SK-N-MC (cell line): ENCODE measurements around the gene PHYH.

Source experiments
- EZH2 ChIP-seq: fragments of 200-600 bp; sonication (generic); IDR thresholded peaks from one replicate; pipeline ENCODE4 v1.6.1; 2017; ENCODE audit warnings: antibody characterized with exemption
- FOXP2 ChIP-seq: optimal IDR thresholded peaks from 2 replicates; pipeline ENCODE3; 2011; ENCODE audit warnings: mild to moderate bottlenecking, moderate library complexity; ENCODE audit not compliant: insufficient read depth; ENCODE audit errors: extremely low read length, control extremely low read depth
- POLR2AphosphoS5 ChIP-seq: IDR thresholded peaks from 2 replicates; pipeline ENCODE4 v1.6.1; 2012; ENCODE audit warnings: mild to moderate bottlenecking, low read depth, low read length, borderline replicate concordance

DNA sequence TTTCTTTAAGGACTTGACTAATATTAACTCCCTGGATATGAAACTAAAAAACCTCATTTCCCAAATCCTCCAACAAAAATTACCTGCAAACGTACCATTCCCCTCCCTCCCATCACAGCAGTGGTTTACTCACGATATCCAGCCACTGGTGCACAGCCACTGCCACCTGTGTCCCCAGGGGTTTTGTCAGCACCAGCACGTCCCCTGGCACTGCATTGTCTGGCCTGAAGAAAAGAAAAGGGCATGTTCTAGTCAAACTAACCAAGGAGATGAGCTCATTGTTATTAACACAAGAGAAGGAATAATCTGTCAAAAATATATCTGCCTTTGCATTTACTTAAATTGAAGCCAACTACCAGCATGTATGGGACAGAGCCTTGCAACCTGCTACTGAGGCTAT is 29.7 kb upstream of the PHYH start:
- TF ChIP-seq POLR2AphosphoS5 (no peak), EZH2 (no peak), FOXP2 (no peak)
